Adrenal gland (tissue), 5 donors: ENCODE results near the gene GNPDA2.

Source experiments
- POLR2A ChIP-seq, 2 donors: fragments of 450-650 bp; IDR thresholded peaks; one replicate each; pipeline ENCODE4 v1.6.1; 2017; ENCODE audit warnings: antibody characterized with exemption in 2 of 2, mild to moderate bottlenecking in 2 of 2, moderate library complexity in 1 of 2
- TF ChIP-seq, protein P1 (sequence below), 6 experiments: fragments of 450-650 bp in 4 of 6; fragments of 200-600 bp in 2 of 6; sonication (generic) in 1 of 6; IDR thresholded peaks; 1 replicate in 5 of 6; 2 replicates in 1 of 6; pipeline versions ENCODE4 v1.5.1 to v1.8.0; 2016 to 2021; ENCODE audit warnings: antibody characterized with exemption in 6 of 6, mild to moderate bottlenecking in 2 of 6, moderate library complexity in 1 of 6
- donor health status: DM: no; HTN: no; CAD: no.

DNA sequence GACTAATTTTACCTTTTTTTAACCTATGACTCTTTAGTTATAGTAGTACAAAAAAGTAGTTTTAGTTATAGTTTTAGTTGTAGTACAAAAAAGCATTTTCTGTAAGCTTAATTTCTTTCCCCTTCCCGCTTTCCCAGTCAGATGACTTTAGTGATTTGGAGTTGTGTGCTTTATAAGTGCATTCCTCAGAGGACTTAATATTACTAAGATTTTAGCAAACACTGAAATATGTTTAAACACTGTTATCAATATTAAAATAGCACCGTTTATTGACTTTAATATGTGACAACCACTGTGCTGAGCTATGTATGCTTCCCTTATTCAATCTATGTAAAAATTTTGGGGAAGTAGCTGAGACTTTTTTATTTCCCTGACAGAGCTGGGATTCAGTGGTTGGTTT lies 25.3 kb downstream of the GNPDA2 start:
- TF ChIP-seq, protein P1, sequence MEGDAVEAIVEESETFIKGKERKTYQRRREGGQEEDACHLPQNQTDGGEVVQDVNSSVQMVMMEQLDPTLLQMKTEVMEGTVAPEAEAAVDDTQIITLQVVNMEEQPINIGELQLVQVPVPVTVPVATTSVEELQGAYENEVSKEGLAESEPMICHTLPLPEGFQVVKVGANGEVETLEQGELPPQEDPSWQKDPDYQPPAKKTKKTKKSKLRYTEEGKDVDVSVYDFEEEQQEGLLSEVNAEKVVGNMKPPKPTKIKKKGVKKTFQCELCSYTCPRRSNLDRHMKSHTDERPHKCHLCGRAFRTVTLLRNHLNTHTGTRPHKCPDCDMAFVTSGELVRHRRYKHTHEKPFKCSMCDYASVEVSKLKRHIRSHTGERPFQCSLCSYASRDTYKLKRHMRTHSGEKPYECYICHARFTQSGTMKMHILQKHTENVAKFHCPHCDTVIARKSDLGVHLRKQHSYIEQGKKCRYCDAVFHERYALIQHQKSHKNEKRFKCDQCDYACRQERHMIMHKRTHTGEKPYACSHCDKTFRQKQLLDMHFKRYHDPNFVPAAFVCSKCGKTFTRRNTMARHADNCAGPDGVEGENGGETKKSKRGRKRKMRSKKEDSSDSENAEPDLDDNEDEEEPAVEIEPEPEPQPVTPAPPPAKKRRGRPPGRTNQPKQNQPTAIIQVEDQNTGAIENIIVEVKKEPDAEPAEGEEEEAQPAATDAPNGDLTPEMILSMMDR (IDR thresholded peaks at IDR 0.05): no peak
- no peak for TF ChIP-seq POLR2A (IDR thresholded peaks at IDR 0.05)
